Measurements from ENCODE around the gene PRMT7.

The PRMT7 gene

DNA sequence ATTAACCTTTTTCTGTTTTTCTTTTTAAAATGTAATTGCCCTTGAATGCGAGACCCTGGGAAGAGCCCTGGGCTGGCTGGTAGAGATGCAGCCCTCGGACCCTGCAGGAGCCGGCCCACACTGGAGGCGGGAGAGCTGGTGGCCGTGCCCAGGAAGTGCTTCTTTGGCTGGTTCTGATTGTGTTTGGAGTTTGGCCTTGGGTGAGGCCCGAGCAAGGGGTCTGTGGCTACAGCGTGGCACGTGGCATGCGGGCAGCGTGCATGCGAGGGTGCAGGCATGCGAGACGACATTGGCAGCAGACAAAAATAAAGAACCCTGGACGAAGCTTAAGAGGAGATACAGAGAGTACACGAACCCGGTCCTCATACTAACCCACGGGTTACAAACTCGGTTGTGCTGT lies 49.7 kb downstream of the PRMT7 start:
- no peak for FAIRE-seq

DNA sequence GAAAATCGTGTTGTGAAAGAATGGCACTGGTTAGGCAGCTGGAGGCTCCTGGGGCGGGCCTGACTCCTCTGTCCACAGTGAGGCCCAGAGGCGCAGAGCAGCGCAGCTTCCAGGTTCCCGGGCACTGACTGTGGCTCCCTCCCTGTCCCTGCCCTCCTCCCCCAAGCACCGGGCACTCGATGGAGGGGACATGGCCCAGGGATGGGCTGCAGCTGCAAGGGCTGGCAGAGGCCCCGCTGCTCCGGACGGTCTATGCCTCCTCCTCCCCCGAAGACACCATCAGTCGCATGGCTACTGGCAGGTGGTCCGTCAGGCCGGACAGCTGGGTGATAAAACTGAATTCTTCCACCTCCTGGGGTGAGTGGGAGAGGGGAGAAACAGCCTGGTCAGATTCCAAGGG lies 50.1 kb downstream of the PRMT7 start:
- FAIRE-seq (no peak), DNase-seq (ENCODE audit: extremely low spot score, insufficient read length, low read depth) (no peak)

More for the DNA sequence above, 49.7 kb downstream of the PRMT7 start:
- DNase-seq (ENCODE audit: extremely low spot score, insufficient read length, low read depth) = no peak

DNA sequence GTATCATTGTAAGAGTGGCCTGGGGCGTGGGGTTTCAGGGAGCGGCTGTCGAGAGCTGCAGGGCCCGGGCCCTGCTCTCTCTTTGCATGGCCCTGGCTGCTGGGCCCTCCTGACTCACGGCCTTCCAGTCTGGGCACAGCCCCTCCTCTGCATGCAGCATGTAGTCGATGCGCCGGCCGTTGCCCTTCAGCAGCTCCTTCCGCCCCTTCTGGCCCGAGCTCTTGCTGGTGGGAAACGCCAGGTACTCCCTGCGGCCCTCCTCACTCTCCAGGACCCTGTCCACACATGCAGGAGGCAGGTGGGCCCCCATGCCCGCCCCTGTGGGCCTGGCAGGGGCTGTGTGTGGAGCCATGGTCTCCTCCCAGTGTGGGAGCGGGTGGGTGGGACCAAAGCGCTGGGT lies 50.7 kb downstream of the PRMT7 start:
- DNase-seq (ENCODE audit: extremely low spot score, insufficient read length, low read depth) = no peak
- FAIRE-seq = no peak

DNA sequence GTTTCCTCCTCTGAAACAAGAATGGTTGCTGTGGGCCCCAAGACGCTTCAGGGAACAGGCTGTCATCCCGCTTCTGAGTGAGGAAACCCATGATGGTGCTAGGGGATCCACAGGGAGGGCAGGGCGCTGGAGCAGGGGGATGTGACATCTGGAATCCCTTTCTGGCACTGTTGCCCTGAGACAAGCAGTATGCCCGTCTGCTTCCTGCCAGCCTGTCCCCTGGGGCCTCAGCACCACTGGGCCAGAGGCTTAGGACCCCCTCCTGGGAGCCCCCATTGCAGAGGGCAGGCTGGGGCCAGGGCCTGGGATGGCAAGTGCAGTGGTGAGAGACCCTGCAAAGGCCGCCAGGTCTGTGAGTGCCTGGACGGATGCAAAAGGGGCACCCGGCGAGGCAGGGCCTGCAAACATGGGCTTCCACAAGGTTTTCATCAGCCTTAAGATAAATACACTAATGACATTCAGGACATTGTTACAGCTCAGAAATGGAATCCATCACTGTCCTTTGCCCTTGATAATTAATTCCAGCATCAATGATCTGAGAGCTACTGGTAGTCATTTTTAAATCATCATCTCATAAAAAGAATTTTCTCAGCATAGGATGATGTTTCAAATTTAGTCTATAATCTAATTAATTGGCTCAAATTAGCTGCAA lies 51.6 kb downstream of the PRMT7 start:
- no peak for FAIRE-seq
- DNase-seq (ENCODE audit: extremely low spot score, insufficient read length, low read depth) = no peak

DNA sequence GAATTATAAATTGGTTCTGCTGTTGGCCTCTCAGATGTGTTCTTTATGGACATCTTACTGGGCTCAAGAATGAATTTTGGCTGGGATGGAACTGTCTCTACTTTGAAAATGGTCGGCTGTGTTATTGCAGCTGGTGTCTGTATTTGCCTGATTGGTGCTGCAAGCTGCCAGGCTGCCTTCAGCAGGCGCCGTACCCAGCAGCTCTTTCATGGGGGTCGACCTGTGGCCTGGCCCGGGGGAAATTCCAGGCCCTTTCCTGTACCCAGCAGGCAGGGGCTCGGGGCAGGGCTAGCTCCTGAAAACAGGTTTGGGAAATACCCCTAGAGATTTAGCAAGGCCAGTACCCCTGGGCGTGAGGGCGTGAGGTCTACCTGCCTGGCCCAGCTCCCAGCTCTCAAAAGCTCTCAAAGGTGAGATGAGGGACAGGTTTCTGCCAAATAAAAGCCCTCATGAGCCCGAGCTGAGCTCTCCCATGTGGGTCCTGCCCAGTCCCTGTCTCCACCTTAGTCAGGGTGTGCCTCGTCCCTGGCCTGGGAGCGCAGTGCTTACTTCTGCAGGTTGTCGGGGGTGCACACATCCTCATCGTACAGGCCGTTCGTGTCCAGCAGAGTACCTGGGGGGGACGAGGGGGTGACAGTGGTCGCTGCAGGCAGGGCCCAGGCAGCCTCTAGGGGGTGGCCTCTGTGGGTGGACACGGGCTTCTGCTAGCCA lies 52.3 kb downstream of the PRMT7 start:
- no peak for FAIRE-seq
- no peak for DNase-seq (ENCODE audit: extremely low spot score, insufficient read length, low read depth)

DNA sequence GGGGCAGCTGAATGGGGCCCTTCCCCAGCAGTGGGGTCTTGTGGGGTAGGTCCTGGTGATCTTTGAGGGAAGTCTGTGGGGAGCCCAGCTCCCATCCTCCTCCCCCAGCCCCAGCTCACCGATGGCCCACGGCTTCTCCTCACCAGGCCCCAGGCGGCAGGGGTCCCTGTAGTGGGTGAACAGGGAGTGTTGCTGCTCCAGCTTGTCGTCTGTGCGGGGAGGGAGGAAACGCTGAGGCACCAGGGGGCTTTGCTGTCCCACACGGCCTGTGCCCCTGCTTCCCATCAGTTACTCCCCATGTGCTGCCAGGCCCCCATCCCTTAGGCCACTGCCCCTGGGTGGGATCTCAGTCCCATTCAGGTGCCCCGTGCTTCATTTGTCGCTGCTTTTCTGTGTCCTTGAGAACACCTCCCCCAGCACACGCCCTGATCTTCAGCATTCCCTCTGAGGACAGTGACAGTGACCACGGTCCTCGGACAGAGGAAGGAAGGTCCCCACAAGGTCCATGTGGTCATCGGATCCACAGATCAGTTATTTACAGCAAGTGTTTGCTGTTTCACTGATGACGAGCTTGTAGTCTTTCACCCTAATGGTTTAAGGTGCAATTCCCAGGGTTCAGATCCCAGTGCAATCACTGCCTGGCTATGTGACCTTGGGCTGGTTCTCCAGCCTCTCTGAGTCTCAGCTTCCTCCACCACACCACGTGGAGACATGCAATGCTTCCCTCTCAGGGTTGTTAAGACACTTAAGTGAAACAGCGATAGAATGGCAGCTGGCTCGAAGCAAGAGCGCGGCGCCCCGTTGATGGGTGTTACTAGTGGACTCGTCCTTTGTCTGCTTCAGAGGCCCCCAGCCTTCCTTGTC lies 53.1 kb downstream of the PRMT7 start:
- FAIRE-seq = no peak

DNA sequence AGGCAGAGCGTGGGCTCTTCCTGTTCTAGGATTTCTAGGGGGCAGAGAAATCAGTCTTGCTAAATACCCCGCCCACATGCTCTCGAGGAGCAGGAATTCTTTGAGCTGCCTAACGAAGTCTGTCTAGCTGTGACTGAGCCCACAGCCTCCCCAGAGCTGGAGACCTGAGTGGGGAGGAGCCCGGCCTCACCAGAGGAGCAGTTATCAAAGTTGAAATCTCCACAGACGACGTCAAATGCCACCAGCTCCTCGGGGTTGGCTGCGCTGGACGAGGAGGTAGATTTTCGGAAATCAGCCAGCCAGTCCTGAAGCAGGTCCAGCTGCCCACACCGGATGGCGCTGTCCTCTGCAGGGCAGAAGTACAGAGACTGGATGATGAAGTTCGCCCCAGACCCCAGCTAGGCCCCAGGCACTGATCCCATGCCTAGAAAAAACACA lies 53.8 kb downstream of the PRMT7 start:
- no peak for FAIRE-seq
- no peak for DNase-seq (ENCODE audit: extremely low spot score, insufficient read length, low read depth)

More for the DNA sequence above, 53.1 kb downstream of the PRMT7 start:
- DNase-seq (ENCODE audit: extremely low spot score, insufficient read length, low read depth) = no peak

DNA sequence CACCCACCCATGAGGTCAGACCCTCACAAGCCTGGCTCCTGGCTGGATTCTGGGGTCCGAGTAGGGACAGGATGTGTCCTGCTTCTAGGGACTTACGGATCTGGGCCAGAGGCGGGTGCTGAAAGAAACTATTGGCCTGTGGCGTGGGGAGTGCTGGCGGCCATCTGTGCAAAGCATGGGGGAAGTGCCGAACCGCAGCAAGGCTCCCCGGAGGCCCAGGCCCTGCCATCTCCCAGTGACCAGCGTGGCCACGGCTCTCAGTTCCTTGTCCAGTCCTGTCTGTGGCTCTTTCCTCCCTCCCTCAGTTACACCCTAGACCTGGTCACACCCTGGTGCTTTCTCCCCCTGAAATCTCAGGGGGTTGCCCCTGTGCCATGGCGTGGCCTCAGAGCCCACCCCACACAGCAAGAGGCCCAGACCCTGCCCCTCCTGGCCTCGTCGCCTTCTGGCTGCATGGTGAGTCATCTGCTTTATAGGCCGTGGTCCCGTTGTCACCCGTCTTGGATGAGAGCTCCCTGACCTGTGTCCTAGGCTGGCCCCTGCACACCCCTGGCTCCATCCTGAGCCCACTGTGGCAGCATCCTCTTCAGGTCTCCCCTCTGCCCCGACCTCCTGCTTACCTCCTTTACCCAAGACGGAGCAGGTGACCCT lies 54.5 kb downstream of the PRMT7 start:
- no peak for FAIRE-seq

DNA sequence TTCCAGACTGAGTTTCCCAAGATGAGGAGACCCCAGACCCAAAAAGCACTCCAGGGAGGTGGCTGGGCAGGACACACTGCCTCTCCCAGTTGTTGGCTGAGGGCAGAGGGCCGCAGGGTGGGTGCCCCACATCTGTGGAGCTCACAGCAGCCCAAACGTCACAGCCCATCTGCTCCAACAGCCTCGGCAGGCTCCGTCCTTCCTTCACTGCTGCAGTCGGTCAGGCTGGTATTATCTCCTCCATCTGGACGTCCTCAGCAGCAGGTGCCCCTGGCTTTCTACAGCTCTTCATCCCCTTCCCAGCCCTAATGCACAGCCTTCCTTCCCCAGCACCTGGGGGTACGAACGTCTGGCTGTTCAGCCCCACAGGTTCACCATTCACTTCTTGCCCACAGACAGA lies 55.2 kb downstream of the PRMT7 start:
- FAIRE-seq = no peak
- DNase-seq (ENCODE audit: extremely low spot score, insufficient read length, low read depth) = no peak

More for the DNA sequence above, 54.5 kb downstream of the PRMT7 start:
- DNase-seq (ENCODE audit: extremely low spot score, insufficient read length, low read depth) = no peak

DNA sequence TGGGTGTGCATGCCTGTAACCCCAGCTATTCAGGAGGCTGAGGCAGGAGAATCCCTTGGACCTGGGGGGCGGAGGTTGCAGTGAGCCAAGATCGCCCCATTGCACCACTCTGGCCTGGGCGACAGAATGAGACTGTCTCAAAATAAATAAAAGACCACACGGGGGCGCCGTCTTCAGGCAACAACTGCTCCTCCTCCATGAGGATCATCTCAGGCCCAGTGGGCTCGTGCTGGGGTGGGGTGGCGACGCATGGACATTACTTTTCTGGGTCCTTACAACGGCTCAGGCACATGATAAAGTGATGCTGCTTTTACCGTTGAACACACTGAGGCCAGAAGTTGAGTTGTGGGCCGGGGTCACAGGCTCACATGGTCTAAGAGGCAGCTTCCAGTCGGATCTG lies 56.2 kb downstream of the PRMT7 start:
- DNase-seq (ENCODE audit: extremely low spot score, insufficient read length, low read depth) (no peak), FAIRE-seq (no peak)

DNA sequence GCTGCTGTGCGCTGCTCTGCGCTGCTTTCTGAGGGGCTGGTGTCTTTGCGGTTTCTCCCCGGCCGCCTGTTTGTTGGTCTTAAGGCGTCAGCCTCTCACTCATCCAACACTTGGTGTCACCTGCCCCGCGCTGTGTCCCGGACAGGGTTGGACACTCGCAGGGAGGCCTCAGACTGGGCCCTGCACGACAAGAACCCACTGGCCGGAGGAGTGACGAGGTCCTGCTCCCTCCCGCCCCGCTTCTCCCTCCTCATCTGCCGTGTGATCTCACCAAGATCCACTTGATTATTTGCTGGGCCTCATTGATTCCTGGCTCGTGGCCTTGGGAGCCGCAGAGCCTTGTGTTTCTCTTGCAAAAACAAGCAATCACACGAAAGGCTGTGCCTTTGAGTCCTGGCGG lies 56.6 kb downstream of the PRMT7 start:
- no peak for DNase-seq (ENCODE audit: extremely low spot score, insufficient read length, low read depth)
- FAIRE-seq = no peak

DNA sequence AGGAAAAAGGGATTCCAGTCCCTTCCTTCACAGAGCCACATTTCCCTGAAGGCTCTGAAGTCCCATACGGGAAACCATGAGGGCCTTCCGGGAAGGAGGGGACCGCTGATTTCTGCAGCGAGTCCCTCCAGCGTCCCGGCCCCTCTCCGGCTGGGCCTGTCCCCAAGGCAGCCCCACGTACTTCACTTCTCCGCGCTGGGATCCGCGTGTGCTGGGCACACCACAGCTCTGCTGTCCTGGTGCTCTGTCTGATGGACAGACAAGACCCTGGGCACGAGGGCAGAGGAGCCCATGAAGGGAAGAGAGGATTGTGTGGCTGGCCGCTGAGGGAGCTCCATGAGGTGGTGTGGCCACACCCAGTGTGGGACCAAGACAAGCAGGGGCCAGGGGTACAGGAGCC lies 57.1 kb downstream of the PRMT7 start:
- FAIRE-seq = no peak
- no peak for DNase-seq (ENCODE audit: extremely low spot score, insufficient read length, low read depth)

DNA sequence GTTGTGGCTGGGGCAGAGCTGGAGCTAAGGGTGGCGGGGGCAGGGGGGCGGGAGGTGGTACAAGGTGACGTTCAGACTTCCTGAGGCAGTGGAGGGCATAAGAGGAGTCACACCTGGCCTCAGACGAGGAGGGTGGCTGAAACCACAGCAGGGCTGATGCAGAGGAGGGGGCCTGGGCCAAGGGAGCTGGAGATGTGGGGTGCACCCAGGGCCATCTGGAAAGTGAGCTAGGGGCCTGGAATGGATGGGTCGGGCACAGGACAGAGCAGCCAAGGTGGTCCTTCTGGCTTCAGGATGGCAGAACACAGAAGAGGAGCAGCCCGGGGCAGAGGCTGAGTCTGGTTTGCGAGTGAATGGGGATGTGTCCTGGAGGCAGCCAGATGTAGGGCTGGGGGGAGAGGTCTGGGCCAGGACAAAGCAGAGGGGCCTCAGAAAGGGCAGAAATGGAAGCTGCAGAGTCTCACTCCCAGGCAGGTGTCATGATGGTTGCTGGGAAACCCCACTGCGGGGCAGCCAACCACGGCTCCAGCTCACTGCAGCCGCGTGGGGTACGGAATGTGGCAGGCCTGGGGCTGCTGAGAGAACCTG lies 57.6 kb downstream of the PRMT7 start:
- FAIRE-seq = peak; percentile 18
- no peak for DNase-seq (ENCODE audit: extremely low spot score, insufficient read length, low read depth)

DNA sequence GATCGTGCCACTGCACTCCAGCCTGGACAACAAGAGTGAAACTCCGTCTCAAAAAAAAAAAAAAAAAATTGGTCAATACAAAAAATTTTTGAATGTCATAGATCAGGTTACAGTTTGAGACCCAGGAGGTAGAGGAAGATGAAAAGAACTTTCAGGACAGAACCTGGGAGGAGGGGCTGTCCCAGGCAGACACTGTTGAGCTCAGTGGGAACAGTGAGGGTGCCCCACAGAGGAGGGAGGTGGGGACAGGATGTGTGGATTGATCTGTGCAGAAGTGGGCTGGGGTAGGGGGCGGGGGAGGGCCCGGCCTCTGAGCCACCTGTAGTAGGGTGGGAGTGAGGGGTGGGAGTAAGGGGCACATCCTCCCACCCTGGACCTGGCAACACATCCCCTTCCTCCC lies 58.3 kb downstream of the PRMT7 start:
- no peak for FAIRE-seq
- DNase-seq (ENCODE audit: extremely low spot score, insufficient read length, low read depth) = no peak

DNA sequence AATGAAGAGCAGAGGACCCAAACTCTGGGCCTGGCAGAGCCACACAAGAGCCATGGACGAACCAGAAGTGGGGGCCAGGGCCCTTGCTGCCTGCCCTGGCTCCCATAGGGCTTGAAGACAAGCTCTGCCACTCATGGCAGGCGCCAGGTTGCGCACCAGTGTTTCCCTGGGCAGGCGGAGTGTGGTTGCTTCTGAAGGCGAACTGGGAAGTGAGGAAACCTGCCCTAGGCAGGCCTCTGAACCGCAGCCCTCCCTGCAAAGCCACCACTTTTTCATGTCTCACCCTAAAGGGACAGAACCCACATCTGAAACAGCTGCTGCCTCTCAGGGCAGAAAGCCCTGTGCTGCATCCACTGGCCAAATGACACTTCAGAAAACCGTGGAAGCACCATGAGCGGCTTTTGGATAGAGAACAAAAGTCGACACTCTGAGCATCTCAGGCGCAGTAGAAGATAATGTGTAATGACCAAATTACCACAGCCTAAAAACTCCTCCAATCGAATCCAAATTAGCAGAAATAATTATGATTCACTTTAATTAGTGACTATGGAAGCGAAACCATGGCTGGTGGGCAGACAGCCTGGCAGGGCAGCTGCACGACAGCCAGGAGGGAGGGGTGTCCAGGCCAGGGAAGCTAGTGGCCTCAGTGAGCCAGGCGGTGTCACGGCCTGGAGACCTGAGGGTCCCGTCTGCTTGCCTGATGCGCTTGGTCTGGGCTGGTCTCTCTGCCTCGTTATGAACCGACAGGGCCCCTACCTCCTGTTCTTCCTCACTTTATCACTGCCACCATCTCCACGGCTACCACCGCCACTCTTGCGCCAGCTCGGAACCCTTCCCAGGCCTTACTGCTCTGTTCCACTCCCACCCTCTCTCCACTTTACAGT lies 59.1 kb downstream of the PRMT7 start:
- FAIRE-seq = peak; percentile 87
- DNase-seq (ENCODE audit: extremely low spot score, insufficient read length, low read depth) = no peak

DNA sequence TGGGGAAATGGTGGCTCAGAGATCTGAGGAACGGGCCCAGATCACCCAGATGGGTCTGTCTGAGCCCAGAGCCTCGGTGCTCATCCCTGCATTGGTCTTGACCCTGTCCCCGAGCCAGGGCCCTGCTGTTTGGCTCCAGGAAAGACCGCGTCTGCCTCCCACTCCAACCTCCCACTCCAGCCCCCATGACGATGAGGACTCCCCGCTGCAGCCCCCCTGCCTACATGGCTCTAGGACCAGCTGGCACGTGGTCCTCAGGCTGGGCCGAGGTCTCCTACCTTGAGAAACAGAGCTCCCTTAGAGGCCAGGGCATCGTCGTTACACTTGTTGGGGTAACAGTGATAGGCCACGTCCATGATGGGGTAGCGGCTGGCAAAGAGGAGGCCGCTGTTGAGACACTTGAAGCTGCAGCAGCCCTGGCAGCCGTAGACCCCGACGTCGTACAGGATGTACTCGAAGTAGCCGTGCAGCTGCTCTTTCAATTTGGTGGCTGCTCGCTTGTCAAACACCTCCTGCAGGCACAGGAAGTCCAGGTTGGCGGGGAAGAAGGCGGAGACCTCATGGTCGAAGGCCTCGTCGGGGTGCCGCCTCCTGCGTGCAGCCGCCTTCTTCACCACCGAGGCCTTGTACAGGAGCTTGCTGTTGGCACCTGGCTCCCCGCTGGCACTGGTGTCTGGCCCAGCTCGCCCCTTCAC lies 59.9 kb downstream of the PRMT7 start:
- no peak for DNase-seq (ENCODE audit: extremely low spot score, insufficient read length, low read depth)
- no peak for FAIRE-seq

DNA sequence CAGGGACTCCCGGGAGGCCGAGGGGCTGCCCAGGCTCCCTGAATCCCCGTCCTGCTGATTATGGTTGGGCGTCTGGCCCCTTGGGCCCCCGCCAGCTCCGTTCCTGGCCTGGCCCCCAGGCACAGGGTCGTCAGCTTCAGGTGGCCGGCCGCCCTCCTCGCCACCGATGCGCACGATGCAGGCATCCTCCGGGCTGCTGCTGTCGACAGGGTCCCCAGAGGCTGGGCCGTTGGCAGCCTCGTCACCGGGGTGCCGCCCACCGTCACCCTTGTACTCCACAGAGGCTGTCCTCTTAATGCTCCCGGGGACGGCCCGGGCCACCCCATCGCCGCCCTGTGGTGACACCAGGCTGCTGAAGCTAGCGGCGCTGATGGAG lies 60.4 kb downstream of the PRMT7 start:
- FAIRE-seq = no peak

DNA sequence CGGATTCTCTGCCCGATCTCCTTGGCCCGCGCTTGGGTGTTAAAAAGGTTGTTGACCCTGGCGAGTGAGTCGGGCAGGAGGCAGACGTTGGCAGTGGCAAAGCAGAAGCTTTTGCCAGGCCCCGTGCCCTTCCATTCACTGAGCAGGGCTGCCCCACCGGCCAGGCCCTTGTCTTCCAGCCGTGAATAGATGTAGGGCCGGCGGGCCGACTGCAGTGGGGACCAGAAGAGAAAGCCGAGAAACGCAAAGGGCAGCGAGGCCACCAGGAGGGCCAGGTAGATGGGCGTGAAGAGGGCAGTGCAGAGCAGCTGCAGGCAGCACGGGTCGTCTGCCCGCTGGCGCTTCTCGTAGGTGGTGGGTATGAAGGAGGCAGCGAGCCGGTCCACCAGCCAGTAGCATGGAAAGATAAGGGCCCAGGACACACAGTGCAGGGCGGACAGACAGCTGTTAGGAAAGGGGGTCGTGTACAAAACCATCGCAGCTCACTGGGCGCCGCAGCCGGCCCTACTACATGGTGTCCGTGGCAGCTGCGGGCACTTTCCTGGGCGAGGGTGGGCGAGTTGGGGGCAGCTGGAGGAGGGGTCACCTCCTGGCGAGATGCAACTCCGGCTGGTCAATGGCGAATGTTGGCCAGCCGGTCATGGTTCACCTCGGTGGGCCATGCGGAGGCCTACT lies 61.0 kb downstream of the PRMT7 start:
- FAIRE-seq (no peak), DNase-seq (ENCODE audit: extremely low spot score, insufficient read length, low read depth) (no peak)

More for the DNA sequence above, 60.4 kb downstream of the PRMT7 start:
- no peak for DNase-seq (ENCODE audit: extremely low spot score, insufficient read length, low read depth)
